GM12875 (cell line): Measurements from ENCODE around the gene PACRGL.
A peak's percentile ranks its signal among the peaks of the same experiment; 100 is the strongest.
"Not testable (repeated sequence)": the region's sequence is repeated elsewhere in the genome, so short reads cannot be mapped to it uniquely, and the experiment has no call there.

Source experiments
- H3K4me3 ChIP-seq: one replicate; pipeline ENCODE4 v1.5.1; 2011; ENCODE audit warnings: low read depth, low read length, control low read depth
- TF ChIP-seq, protein P1 (sequence below): IDR thresholded peaks from 2 replicates; pipeline ENCODE4 v1.5.1; 2011; ENCODE audit warnings: low read depth, mild to moderate bottlenecking, control low read depth, inconsistent platforms, low read length, moderate library complexity, borderline replicate concordance; ENCODE audit not compliant: insufficient read depth

Gene PACRGL

DNA sequence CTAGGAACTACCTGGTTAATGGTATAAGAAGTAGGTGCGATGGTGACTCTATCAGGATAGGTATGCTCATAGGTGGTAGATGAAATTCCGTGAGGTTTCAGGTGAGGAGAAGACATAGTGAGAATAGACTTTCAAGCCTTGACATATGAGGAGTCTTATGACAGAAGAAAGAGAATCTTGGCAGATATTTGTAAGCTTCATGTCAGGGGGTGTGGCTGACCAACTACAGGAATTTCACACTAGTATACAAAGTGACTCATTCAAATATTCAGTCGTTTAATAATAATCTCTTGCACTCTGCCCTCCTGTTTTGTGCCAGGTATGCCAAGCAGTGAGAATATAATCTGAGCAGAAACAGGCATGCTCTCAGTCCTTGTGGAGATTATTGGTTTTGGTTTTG, 22.8 kb downstream of the PACRGL start:
- TF ChIP-seq, protein P1, sequence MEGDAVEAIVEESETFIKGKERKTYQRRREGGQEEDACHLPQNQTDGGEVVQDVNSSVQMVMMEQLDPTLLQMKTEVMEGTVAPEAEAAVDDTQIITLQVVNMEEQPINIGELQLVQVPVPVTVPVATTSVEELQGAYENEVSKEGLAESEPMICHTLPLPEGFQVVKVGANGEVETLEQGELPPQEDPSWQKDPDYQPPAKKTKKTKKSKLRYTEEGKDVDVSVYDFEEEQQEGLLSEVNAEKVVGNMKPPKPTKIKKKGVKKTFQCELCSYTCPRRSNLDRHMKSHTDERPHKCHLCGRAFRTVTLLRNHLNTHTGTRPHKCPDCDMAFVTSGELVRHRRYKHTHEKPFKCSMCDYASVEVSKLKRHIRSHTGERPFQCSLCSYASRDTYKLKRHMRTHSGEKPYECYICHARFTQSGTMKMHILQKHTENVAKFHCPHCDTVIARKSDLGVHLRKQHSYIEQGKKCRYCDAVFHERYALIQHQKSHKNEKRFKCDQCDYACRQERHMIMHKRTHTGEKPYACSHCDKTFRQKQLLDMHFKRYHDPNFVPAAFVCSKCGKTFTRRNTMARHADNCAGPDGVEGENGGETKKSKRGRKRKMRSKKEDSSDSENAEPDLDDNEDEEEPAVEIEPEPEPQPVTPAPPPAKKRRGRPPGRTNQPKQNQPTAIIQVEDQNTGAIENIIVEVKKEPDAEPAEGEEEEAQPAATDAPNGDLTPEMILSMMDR: no peak
- no peak overlapping the region for H3K4me3 ChIP-seq

DNA sequence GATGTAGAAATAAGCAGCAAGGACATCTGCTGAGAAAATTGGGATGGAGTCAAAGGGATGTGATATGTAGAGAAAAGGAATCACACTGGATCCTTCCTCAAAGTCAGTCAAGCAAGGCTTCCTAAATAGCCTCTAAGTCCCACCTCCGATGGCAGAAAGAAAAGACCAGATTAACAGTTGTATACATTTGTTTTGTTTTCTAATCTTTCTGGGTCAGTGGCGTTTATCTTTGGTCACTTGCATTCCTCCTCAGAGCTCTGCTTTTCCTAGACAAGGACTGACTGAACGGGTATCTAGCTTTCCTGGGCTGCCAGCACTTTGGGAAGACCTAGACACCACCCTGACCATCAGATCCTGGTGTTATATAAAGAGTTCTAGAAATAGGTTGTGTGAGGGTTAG, 23.2 kb downstream of the PACRGL start:
- H3K4me3 ChIP-seq: no peak overlapping the region
- TF ChIP-seq, protein P1: no peak

DNA sequence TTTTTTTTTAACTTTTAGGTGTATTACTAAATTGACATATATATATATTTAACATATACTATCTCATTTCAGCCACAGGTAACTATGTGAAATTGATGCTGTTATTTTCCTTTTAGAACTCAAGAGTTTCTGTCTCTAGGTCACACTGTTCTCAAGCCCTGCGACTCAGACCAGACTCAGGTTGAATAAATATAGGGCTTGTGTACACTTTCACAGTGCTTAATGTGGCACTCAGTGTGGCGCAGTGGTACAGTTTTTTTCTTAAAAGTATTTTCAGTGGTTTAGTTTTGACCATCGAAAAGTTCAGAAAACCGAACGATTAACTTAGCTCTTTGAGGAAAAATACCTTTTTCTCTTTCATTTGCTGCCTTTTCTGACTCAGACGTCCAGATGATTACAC, 24.7 kb downstream of the PACRGL start:
- no peak overlapping the region for H3K4me3 ChIP-seq
- TF ChIP-seq, protein P1: no peak

- TF ChIP-seq, protein P1: no peak
- H3K4me3 ChIP-seq: no peak overlapping the region
Observed at GRCh38 chr4:20735931-20736330, 35.7 kb downstream of the PACRGL start.

- not testable (repeated sequence) for H3K4me3 ChIP-seq
Observed at GRCh38 chr4:20746000-20746399, 45.7 kb downstream of the PACRGL start.

DNA sequence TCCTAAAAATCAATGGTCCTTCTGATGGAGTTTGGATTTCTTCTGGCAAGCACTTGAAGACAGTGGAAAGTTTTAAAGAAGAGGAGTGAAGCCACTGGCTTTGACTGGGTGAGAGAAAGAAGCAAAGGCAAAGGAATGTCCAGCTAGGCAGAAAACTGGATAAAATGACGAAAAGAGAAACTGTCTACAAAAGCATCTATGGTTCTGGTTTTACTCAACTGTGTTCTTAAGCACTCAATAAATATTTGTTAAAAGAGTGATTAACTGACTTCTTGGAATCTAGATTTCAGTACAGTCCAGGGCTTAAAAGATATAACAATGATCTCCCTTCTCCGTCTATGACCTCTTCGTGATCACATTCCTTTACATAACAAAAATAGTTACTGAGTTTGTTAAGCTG, 52.4 kb downstream of the PACRGL start:
- TF ChIP-seq, protein P1: no peak
- no peak overlapping the region for H3K4me3 ChIP-seq

- no peak overlapping the region for H3K4me3 ChIP-seq
- TF ChIP-seq, protein P1: no peak
Observed at GRCh38 chr4:20754036-20754435, 53.8 kb downstream of the PACRGL start.

- TF ChIP-seq, protein P1: peak; percentile 20; the same call in 1 of the 2 replicates
- no peak overlapping the region for H3K4me3 ChIP-seq
Observed at GRCh38 chr4:20760053-20760452, 59.8 kb downstream of the PACRGL start.
